C4-2B (cell line): ENCODE measurements around the gene NRXN3.

Experiments used
- CTCF ChIP-seq: fragments of 450-650 bp; conservative IDR thresholded peaks from 2 replicates; pipeline ENCODE4 v1.5.1; 2017; ENCODE audit warnings: mild to moderate bottlenecking
- ZFX ChIP-seq: fragments of 450-650 bp; IDR thresholded peaks from 2 replicates; pipeline ENCODE4 v1.6.1; 2017

GRCh38 chr14:78714711-78715110, 544.5 kb downstream of the NRXN3 start:
- TF ChIP-seq CTCF (no peak), ZFX (no peak)
